ENCODE data around the gene MRPL24. TPM values are rescaled to one million over a fixed set of nuclear protein-coding genes. Genes with fewer than 3 reads are reported as not detected.

Gene MRPL24
- total RNA-seq, 2 experiments from 2014 or later, result 11.7 to 11.9 TPM

- peaks cover 57% of the 10 kb centered on the region for H3K4me1 Mint-ChIP-seq (ENCODE audit: low read depth)
- CTCF ChIA-PET, result interaction anchor here (1.4 to 2.1 kb wide), 2 partner anchors 52 to 114 kb away, joined by 3 to 7 read pairs; no protein-coding TSS in a partner anchor
- ATAC-seq (ENCODE audit: poor library complexity) (peak; percentile 32), DNase-seq (no peak)
- Histone ChIP-seq H3K9me3 (ENCODE audit: control insufficient read depth in 1 of 2, insufficient read depth in 1 of 2, low read length in 2 of 2) (no peaks in the 10 kb centered on the region), H3K36me3 (ENCODE audit: insufficient read depth, low read length) (peaks cover 31% of the 10 kb centered on the region), H3K4me1 (ENCODE audit: insufficient read depth, low read length) (peaks cover 21% of the 10 kb centered on the region), H3K27me3 (ENCODE audit: control insufficient read depth in 1 of 2, insufficient read depth in 2 of 2, low read length in 2 of 2) (no peaks in the 10 kb centered on the region), H3K27ac (ENCODE audit: low read depth in 1 of 2, low read length in 2 of 2) (no peak overlapping the region), H3K4me3 (ENCODE audit: low read length) (no peak overlapping the region)
- POLR2A ChIA-PET, result no interaction called here
- TF ChIP-seq, protein P1, sequence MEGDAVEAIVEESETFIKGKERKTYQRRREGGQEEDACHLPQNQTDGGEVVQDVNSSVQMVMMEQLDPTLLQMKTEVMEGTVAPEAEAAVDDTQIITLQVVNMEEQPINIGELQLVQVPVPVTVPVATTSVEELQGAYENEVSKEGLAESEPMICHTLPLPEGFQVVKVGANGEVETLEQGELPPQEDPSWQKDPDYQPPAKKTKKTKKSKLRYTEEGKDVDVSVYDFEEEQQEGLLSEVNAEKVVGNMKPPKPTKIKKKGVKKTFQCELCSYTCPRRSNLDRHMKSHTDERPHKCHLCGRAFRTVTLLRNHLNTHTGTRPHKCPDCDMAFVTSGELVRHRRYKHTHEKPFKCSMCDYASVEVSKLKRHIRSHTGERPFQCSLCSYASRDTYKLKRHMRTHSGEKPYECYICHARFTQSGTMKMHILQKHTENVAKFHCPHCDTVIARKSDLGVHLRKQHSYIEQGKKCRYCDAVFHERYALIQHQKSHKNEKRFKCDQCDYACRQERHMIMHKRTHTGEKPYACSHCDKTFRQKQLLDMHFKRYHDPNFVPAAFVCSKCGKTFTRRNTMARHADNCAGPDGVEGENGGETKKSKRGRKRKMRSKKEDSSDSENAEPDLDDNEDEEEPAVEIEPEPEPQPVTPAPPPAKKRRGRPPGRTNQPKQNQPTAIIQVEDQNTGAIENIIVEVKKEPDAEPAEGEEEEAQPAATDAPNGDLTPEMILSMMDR (IDR thresholded peaks at IDR 0.05), result no peak
- intact Hi-C loops (cut with DNase I, micrococcal nuclease), result no loop called here
- no peaks in the 10 kb centered on the region for H3K9me3 Mint-ChIP-seq
- no peaks in the 10 kb centered on the region for H3K27me3 Mint-ChIP-seq
- no peak overlapping the region for H3K4me3 Mint-ChIP-seq
- peaks cover 42% of the 10 kb centered on the region for H3K36me3 Mint-ChIP-seq (ENCODE audit: low read depth)
- peak overlapping the region; percentile 53 for H3K27ac Mint-ChIP-seq
These were observed 36.7 kb upstream of the MRPL24 start for GRCh38 chr1:156777573-156777972.

DNA sequence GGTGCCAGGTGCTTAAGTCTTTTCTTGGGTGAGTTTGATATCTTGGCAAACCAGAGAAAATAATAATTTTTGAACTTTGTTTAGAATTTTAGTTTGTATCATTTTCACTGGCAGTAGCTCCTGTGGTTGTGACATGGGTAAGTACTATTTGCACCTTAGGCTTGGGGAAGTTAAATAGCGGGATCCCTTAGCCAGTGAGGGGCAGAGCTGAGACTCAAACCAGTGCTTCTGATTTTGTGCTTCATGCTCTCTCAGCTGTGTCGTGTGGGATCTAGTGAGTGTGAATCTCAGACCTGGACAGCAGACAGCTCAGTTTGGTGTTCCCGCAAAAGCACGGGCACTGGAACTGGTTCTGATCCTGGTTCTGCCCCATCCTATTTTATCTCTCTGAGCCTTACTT, 36.1 kb upstream of the MRPL24 start:
- Mint-ChIP-seq H3K4me3 (no peak overlapping the region), H3K27me3 (no peaks in the 10 kb centered on the region), H3K9me3 (no peaks in the 10 kb centered on the region), H3K4me1 (ENCODE audit: low read depth) (peaks cover 57% of the 10 kb centered on the region), H3K27ac (peak overlapping the region; percentile 53), H3K36me3 (ENCODE audit: low read depth) (peaks cover 42% of the 10 kb centered on the region)
- ChIA-PET POLR2A (no interaction called here), CTCF (interaction anchor here (1.4 kb wide), 1 partner anchor 115 kb away, joined by 3 read pairs; no protein-coding TSS in a partner anchor)
- Histone ChIP-seq H3K4me3 (ENCODE audit: low read length) (no peak overlapping the region), H3K9me3 (ENCODE audit: control insufficient read depth in 1 of 2, insufficient read depth in 1 of 2, low read length in 2 of 2) (no peaks in the 10 kb centered on the region), H3K27ac (ENCODE audit: low read depth in 1 of 2, low read length in 2 of 2) (no peak overlapping the region), H3K4me1 (ENCODE audit: insufficient read depth, low read length) (peaks cover 22% of the 10 kb centered on the region), H3K27me3 (ENCODE audit: control insufficient read depth in 1 of 2, insufficient read depth in 2 of 2, low read length in 2 of 2) (no peaks in the 10 kb centered on the region), H3K36me3 (ENCODE audit: insufficient read depth, low read length) (peaks cover 31% of the 10 kb centered on the region)
- intact Hi-C loops (cut with DNase I, micrococcal nuclease), result no loop called here
- ATAC-seq (ENCODE audit: poor library complexity), result no peak
- TF ChIP-seq, protein P1 (IDR thresholded peaks at IDR 0.05), result no peak
- DNase-seq, result no peak

DNA sequence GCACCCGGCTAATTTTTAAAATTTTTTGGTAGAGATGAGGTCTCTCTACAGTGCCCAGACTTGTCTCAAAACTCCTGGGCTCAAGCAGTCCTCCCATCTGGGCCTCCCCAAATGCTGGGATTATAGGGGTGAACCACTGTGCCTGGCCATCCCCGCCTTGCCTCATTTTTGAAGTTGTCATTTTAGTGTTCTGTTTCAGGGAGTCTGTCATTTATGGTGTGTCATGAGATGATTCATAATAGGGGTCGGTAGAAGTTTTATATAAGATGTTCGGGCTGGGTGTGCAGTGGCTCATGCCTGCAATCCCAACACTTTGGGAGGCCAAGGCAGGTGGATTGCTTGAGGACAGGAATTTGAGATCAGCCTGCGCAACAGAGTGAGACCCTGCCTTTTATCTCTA, 34.9 kb upstream of the MRPL24 start:
- Histone ChIP-seq H3K4me3 (ENCODE audit: low read length) (no peak overlapping the region), H3K27me3 (ENCODE audit: control insufficient read depth in 1 of 2, insufficient read depth in 2 of 2, low read length in 2 of 2) (no peaks in the 10 kb centered on the region), H3K36me3 (ENCODE audit: insufficient read depth, low read length) (peaks cover 30% of the 10 kb centered on the region), H3K9me3 (ENCODE audit: control insufficient read depth in 1 of 2, insufficient read depth in 1 of 2, low read length in 2 of 2) (no peaks in the 10 kb centered on the region), H3K27ac (ENCODE audit: low read depth in 1 of 2, low read length in 2 of 2) (no peak overlapping the region), H3K4me1 (ENCODE audit: insufficient read depth, low read length) (peaks cover 31% of the 10 kb centered on the region)
- ChIA-PET CTCF (interaction anchor here (0.7 to 1.0 kb wide), 2 partner anchors 84 to 319 kb away, joined by 3 read pairs; no protein-coding TSS in a partner anchor), POLR2A (no interaction called here)
- intact Hi-C loops (cut with DNase I, micrococcal nuclease), result no loop called here
- DNase-seq (no peak), ATAC-seq (ENCODE audit: poor library complexity) (no peak)
- no peak overlapping the region for H3K4me3 Mint-ChIP-seq
- TF ChIP-seq, protein P1 (IDR thresholded peaks at IDR 0.05), result no peak
- peak overlapping the region; percentile 53 for H3K27ac Mint-ChIP-seq
- H3K27me3 Mint-ChIP-seq, result no peaks in the 10 kb centered on the region
- peaks cover 59% of the 10 kb centered on the region for H3K4me1 Mint-ChIP-seq (ENCODE audit: low read depth)
- H3K9me3 Mint-ChIP-seq, result no peaks in the 10 kb centered on the region
- H3K36me3 Mint-ChIP-seq (ENCODE audit: low read depth), result peaks cover 38% of the 10 kb centered on the region

Data from CD4-positive, alpha-beta T cell (primary cell).